NCI-H510A treated with DMSO at 0.1 percent for 48 hours (cell line): ENCODE measurements around the gene UGT2B17.
"Not testable (repeated sequence)": the region's sequence is repeated elsewhere in the genome, so short reads cannot be mapped to it uniquely, and the experiment has no call there.

ENCODE experiments used
- DNase-seq: peaks from one replicate; lab custom pipeline; 2025; lab: John Stamatoyannopoulos, UW

The UGT2B17 gene

DNA sequence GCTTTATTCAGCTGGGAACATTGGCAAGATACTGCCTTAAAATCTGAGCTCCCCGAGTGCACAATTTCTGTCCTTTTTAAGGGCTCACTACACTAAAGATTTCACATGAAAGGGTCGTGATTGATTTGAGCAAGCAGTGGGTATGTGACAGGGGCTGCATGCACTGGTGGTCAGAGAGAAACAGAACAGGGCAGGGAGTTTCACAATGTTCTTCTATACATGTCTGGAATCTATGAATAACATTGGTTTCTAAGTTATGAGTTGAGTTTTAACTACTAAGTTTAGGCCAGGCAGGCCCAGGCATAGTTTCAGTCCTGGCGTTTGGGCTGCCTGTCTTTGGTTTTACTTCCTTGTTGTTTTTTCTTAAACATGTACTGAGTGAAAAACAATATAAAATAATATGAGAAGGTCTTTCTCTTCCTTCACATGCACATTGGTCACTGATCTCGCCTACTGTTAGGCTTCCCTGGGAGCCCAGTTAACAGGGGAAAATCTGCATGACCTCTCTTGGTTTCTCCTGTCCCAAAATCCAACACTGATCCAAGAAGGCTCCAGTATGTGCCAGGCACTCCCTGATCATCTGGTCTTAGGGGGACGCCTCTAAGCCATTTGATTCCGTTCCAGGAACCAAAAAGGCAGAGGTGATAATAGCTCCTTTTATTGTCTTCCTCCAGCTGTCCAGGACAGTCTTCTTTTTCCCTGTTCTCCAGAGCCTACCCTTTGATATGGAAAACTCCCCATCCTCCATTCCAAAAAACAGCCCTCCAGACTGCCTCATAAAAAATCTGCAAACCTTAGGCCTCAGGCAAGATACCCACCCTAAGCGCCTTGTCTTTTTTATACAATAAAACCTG lies at the start of gene UGT2B17:
Gene UGT2B17 (minus strand): TSS at position 51 of the 854 bp plus-strand sequence. CDS start 7,838 bp downstream, outside the sequence.
- no peak for DNase-seq

DNA sequence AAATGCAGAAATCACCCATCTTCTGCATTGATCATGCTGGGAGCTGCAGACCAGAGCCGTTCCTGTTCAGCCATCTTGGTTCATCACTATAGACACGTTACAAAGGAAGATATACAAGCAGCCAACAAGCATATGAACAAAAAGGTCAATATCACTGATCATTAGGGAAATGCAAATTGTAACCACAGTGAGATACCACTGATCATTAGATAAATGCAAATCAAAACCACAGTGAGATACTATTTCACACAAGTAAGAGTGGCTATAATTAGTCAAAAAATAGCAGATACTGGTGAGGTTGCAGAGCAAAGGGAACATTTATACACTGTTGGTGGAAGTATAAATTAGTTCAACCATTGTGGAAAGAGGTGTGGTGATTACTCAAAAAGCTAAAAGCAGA lies 46.6 kb upstream of the UGT2B17 start:
- DNase-seq = not testable (repeated sequence)

DNA sequence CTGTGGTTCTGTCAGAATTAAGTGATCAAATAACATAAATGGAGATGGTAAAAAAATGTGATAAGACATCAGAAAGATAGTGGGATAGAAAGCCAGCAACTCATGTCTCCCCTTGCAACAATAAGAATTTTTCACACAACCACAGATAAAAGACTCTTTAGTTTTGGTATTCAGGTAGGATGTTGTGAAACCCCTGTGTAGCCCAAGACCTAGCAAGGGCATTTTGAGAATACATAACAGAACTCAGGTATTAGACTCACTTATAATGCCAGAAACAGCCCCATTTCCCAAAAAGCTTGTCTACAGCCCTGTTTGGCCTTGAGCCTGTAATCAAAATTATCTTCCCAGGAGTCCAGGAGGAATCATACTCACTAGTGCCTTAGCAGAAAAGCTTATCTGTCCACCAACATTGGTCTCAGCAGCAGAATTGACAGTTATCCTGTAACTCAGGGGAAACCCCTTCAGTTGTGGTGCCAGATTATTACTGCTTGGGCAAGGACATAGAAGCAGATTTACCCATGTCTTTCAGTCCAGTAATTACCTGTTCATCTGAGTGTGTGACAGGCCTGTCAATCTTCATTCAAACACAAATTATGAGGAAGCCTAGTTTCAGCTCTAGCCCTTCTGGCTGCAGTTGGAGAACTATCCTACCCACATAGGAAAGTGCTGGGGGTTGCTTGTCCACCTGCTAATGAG lies 41.0 kb upstream of the UGT2B17 start:
- DNase-seq = no peak

DNA sequence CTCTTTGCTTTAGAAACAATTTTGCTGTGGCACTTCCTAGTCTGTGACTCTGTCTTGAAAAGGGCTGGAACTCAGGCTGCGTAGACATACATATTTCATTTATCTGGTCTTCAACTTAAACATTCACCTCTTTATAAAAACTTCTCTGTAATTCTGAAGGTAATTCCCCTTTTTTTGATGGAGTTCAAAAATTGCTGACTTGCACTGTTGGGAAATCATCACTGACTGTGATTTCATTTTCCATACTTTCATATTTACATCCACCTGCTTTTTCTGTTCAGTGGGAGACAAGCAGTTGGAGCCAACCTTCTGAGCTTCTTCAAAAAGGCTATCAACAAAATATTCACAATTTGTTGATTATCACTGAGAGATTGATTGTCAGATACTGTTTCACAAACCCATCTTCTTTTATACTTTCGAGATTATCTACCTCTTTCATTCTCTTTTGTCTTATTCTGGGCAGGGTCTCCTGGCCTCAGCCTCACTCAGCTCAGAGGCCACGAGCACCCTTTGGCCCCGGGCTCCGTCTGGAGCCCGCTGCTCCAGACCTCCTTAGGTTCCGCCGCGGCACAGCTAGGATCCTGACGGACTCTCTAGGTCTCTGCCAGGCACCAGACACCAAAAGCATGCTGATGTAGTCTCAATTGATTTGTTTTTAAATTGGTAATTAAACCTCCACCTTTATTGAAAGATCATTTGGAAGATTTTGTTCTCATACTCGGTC lies 39.7 kb upstream of the UGT2B17 start:
- no peak for DNase-seq

DNA sequence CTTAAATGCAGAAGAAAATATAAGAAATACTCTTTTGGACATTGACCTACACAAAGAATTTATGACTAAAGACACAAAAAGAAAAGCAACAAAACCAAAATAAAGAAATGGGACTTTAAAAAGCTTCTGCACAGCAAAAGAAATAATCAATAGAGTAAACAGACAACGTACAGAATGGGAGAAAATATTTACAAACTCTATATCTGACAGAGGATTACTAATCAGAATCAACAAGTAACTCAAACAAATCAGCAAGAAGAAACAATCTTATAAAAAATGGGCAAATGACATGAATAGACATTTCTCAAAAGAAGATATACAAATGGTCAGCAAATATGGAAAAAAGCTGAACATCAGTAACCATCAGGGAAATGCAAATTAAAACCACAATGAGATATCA lies 37.6 kb upstream of the UGT2B17 start:
- DNase-seq = no peak

DNA sequence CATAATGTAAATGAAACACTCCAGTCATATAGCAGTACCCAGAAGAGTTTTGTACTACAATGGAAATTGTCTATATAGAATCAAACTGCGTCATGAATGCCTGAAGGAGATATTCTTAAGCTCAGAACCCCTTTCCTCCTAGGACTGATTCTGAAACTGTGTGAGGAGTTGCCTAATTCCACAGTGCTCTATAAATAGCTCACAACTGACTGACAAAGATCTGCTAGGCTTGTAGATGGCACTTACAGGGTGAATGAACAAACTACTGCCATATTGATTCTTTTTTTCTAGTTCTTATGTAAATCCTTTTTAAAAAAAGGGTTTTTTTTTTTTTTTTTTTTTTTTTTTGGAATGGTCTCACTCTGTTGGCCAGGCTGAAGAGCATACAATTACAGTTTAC lies 30.1 kb upstream of the UGT2B17 start:
- DNase-seq = no peak

DNA sequence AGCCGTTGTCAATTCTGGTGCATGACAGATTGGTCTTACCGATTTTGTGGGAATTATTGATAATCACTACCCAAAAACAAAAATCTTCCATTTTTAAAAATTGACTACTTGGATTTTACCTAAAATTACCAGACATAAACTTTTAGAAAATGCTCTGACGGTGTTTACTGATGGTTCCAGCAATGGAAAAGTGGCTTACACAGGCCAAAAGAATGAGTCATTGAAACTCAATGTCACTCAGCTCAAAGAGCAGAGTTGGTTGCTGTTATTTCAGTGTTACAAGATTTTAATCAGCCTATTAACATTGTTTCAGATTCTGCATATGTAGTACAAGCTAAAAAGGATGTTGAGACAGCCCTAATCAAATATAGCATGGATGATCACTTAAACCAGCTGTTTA lies 23.0 kb upstream of the UGT2B17 start:
- no peak for DNase-seq

DNA sequence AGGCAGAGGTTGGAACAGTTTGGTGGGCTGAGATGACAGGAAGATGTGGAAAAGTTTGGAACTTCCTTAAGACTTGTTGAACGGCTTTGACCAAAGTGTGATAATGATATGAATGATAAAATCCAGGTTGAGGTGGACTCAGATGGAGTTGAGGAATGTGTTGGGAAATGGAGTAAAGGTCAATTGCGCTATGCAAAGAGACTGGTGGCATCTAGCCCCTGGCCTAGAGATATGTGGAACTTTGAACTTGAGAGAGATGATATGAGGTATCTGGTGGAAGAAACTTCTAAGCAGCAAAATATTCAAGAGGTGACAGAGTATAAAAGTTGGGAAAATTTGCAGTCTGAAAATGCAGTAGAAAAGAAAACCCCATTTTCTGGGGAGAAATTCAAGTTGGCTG lies 21.4 kb upstream of the UGT2B17 start:
- no peak for DNase-seq

DNA sequence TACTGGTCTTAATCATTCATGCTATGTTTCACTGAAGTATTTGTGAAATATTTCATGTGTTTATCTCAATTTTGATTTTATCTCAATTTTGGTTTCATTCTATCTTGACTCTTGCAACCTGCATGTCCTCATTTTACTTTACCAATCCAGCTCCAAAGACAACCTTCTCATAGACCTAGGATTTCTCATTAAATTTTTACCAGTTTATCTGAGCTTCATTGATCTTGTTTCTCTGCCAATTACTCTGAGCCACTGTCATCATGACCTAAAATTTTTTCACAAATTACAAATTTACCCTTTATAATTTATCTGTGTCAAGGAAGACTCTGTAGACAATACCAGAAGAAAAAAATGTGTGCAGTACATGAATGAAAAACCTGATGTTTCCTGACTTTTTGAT lies 18.6 kb upstream of the UGT2B17 start:
- no peak for DNase-seq

DNA sequence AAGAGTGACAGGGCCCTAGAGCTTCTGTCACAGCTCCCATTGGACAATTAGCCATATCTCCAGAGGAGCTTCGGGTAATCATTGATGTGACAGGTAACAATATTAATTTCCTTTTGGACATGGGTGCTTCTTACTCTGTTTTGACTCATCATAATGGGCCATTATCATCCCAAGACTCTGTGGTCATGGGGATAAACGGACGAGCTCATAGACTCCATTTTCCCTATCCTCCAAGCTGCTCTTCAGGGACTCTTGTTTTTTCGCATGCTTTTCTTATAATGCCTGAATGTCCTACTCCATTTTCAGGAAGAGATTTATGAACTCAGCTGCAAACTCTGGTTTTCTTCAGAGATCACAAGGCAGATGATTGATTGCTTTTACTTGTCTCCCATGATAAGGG lies 17.0 kb upstream of the UGT2B17 start:
- no peak for DNase-seq

DNA sequence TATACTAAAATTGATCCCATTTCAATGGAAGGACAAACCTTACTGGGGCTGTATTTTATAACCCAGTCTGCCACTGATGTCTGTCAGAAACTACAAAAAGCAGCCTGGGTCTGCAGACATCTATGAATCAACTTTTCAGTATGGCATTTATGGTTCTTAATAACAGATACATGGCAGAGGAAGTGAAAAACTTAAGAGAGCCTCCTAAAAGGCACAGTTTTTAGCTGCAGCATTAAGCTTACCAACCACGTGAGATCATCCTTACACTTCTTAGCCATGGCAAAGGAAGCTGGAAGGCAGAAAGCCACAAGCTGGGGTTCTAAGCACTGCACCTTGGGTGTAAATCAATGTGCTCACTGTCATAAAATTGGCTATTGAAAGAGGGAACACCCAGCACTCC lies 16.6 kb upstream of the UGT2B17 start:
- no peak for DNase-seq

DNA sequence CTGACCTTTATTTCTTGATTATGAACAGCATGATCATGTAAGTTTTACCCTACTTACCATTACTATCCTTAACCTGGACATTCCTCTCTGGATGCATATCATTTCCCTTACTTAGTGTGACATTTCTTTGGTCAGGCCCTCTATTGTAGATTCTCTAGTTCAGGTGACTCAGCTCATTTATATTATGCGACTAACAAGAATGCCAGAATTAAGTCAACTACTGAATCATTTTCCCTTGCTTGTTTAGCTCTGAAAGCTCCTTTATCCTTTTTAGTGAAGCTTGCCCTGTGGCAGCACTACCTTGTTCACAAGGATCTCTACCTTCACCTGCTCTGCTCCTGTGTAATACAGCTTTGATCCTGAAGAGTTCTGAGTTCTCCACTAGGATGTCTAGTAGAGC lies 15.1 kb upstream of the UGT2B17 start:
- no peak for DNase-seq

DNA sequence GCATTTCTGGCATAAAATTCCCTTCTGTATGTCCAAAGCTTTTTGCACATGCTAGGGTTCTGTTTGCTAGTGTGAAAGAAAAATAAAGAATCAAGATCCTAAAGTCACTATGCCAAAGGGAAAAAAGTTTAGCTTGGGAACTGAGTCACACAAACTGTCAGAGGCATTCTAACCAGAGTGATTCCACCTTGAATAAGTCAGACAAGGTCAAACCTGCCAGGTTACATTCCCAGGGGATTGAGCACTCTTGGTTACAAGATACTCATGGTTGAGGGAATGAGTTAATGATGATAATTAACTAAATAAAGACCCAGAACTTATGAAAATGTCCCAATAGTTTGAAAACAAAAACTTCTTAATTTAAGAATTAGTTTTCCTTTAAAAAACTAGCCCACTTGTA lies 13.7 kb upstream of the UGT2B17 start:
- DNase-seq = no peak

DNA sequence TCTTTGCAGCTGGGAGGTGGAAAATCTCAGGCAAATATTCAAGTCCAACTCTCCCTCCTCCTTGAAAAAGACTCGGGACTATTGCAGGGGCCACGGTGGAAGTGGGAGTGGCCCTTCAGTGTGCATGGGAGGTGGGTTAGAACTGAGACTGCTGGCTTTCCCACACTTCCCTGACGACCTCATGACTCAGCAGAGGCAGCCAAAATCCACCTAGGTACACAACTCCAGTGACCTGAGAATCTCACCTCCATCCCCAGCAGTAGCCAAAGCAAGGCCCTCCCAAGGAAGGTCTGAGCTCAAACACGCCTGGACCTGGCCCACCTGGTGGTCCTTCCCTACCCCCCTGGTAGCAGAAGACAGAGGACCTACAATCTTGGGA lies 6.2 kb upstream of the UGT2B17 start:
- DNase-seq = no peak

DNA sequence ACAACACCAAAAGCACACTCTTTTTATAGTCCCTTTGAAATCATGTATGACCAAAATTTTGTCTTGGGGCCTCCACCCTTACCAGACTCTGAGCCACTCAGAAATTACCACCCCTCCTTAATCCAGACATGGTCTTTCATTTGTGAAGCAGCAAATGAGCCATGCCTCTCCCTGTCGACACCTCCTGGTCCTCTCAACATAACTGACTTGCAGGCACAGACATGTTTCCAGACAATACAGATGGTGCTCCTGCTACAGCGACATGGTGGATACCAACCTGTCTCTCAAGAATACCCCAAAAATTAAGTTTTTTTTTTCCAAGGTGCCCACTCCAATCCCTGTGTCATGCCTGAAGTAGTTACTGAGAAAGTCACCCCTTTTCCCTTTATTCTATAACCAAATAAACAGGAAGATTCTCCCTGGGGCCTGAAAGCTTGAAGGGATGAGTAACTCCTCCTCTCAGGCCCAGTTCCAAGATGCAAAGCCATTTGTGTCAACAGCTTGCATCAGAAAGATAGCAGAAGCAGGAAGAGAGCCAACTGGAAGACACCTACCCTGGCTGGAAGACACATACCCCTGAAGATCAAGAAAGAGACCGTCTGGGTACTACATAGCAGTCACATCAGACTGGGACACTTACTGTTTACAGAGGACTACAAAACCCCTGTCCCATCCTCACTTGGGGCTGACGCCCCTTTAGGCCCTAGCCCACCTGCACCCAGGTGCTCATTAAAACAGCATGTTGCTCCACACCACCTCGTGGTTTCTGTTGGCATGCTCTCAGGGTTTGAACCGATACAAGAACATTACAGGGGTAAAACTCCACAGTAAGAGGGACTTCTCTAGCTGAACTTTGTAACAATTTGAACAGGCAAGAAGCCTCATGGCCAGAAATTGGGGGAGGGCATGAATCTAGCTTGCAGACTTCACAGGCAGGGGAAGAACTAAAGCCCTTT lies 5.5 kb upstream of the UGT2B17 start:
- no peak for DNase-seq

DNA sequence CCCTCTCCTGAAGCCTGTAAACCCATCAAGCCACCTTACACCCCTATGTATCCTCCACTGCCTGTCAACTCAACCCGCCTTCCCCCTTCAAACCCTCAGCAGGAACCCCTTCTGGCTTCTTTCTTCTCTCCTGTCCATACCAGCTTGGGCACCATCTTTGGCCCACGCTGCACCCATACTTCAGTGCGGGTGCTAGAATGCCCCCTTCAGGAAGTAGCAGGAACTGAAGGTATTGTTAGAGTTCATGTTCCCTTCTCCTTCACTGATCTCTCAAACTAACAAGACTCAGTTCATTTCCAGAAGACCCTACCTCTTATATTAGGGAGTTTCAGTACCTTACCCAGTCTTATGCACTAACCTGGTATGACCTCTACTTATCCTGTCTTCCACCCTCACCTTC lies 1.5 kb upstream of the UGT2B17 start:
- DNase-seq = no peak

DNA sequence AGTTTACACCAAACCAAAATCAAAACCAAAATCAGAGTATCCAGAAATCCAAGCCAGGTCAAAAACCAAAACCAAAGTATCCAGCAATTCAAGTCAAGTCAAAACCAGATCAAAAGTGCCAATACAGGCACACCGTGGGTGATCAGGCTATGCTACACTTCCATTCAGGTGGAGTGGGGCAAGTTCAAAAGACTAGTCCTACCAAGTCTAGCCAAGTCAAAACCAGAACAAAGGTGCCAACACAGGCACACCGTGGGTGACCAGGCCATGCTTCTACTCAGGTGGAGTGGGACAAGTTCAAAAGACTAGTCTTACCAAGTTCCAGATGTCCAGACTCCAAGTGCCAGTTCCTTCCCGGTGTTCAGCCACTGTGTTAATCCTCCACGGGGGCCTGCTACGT lies 486 bp downstream of the UGT2B17 start:
- not testable (repeated sequence) for DNase-seq

DNA sequence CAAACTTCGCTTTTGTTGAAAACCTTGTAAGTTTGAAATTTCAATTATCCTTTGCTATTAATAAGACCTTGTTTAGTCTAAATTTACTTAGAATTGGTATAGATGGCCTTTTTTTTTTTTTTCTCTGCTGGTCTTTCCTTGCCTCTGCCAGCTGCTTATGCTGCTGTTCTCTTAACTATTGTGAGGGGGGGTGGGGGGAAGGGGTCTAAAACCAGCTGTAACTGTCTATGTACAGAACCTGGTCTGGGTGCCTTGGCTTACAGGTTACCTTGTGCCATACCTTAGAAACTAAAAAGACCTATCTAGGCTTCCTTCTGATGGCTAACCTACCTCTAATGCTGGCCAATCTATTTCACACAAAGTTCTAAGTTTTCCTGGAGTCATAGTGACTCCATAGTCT lies 1.0 kb downstream of the UGT2B17 start:
- DNase-seq = no peak

DNA sequence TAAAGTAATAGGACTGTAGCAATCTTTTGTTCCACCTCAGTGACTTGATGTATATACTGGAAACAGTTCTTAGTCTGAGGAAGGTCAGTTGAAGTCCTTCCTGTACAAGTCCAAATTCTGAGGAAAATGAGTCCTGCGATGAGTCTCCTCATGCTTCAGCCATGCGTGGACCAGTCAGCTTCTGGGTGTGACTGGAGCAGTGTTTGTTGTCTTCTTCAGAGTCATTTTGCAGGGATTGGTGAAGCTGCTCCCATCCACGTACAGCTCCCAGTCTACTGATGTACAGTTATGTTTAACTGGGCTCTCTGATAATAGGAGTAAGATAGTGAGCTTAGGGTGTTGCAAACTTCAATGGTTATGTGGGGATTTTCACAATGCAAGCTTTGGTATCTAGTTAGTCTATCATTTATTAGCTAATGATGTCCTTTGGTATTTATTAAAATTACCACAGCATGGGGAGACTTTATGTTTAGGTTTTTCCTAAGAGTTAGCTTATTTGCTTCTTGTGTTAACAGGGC lies 3.4 kb downstream of the UGT2B17 start:
- no peak for DNase-seq

DNA sequence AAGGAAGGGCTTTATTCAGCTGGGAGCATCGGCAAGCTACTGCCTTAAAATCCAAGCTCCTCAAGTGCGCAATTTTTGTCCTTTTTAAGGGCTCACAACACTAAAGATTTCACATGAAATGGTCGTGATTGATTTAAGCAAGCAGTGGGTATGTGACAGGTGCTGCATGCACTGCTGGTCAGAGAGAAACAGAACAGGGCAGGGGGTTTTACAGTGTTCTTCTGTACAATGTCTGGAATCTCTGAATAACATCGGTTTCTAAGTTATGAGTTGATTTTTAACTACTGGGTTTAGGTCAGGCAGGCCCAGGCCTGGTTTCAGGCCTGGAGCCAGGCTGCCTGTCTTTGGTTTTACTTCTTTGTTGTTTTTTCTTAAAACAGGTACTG lies 6.0 kb downstream of the UGT2B17 start:
- DNase-seq = no peak

DNA sequence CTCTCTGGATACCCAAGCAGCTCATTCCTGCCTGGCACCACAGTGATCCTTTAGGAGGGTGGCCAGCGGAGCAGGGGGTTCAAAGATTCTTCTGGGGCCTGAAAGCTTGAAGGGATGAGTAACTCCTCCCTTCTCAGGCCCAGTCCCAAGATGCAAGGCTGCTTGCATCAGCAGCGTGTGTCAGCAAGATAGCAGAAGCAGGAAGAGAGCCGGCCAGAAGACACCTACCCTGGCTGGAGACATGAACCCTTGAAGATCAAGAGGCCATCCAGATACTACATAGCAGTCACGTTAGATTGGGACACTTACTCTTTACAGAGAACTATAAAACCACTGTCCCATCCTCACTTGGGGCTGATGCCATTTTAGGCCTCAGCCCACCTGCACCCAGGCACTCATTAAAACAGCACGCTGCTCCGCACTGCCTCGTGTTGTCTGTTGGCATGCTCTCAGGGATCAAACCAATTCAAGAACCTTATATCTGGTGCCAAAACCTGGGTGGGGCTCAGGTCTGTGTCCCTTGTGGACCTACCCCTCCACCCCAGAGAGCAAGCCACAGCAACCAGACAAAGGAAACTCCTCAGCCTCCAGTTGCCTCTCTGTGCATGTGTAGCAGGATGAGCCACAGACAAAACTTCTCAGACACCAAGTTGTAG lies 6.5 kb downstream of the UGT2B17 start:
- DNase-seq = no peak
